Mesendoderm (in vitro differentiated cells): ENCODE results near the gene WNK4.
A peak's percentile ranks its signal among the peaks of the same experiment; 100 is the strongest.

Source experiments
- DNase-seq: peaks from one replicate; pipeline ENCODE4 v3.0.0; 2013
- H2AK5ac ChIP-seq: 2 replicates; pipeline ENCODE4 v1.6.1; 2013; ENCODE audit warnings: low read length, inconsistent platforms
- H2BK120ac ChIP-seq: 2 replicates; pipeline ENCODE4 v1.6.1; 2013; ENCODE audit warnings: low read depth, mild to moderate bottlenecking, low read length, moderate library complexity, mixed read lengths
- H2BK15ac ChIP-seq: replicated peaks from 2 replicates; pipeline ENCODE4 v1.6.1; 2013; ENCODE audit warnings: low read depth, mild to moderate bottlenecking, moderate library complexity
- H2BK5ac ChIP-seq: 2 replicates; pipeline ENCODE4 v1.6.1; 2013; ENCODE audit warnings: low read length, inconsistent platforms
- H3K18ac ChIP-seq: 2 replicates; pipeline ENCODE4 v1.6.1; 2013; ENCODE audit warnings: mild to moderate bottlenecking, low read length, mixed read lengths
- H3K23ac ChIP-seq: one replicate; pipeline ENCODE4 v1.6.1; 2013; ENCODE audit warnings: low read length
- H3K27ac ChIP-seq: 2 replicates; pipeline ENCODE4 v1.5.1; 2013; ENCODE audit warnings: low read depth, mild to moderate bottlenecking, inconsistent platforms, low read length, moderate library complexity
- H3K27me3 ChIP-seq: 2 replicates; pipeline ENCODE4 v1.6.1; 2013; ENCODE audit warnings: low read length, control low read depth, mild to moderate bottlenecking, inconsistent platforms; ENCODE audit not compliant: insufficient read depth, poor library complexity
- H3K36me3 ChIP-seq: 2 replicates; pipeline ENCODE4 v1.6.1; 2013; ENCODE audit warnings: low read length, inconsistent platforms; ENCODE audit not compliant: control insufficient read depth, insufficient read depth
- H3K4ac ChIP-seq: one replicate; pipeline ENCODE4 v1.6.1; 2013; ENCODE audit warnings: low read depth, mild to moderate bottlenecking, low read length, moderate library complexity
- H3K4me1 ChIP-seq: 2 replicates; pipeline ENCODE4 v1.6.1; 2013; ENCODE audit warnings: low read depth, low read length, inconsistent platforms; ENCODE audit not compliant: control insufficient read depth
- H3K4me2 ChIP-seq: 2 replicates; pipeline ENCODE4 v1.6.1; 2013; ENCODE audit warnings: low read length
- H3K4me3 ChIP-seq: 2 replicates; pipeline ENCODE4 v1.5.1; 2013; ENCODE audit warnings: mild to moderate bottlenecking, low read length
- H3K56ac ChIP-seq: one replicate; pipeline ENCODE4 v1.6.1; 2013; ENCODE audit warnings: low read length
- H3K79me1 ChIP-seq: 2 replicates; pipeline ENCODE4 v1.6.1; 2013; ENCODE audit warnings: low read length, inconsistent platforms
- H3K79me2 ChIP-seq: 2 replicates; pipeline ENCODE4 v1.6.1; 2013; ENCODE audit warnings: mild to moderate bottlenecking, low read length; ENCODE audit not compliant: control insufficient read depth, insufficient read depth
- H3K9ac ChIP-seq: 2 replicates; pipeline ENCODE4 v1.6.1; 2013; ENCODE audit warnings: low read length, inconsistent platforms
- H4K5ac ChIP-seq: one replicate; pipeline ENCODE4 v1.6.1; 2013; ENCODE audit warnings: low read length
- H4K8ac ChIP-seq: one replicate; pipeline ENCODE4 v1.6.1; 2013; ENCODE audit warnings: low read depth, mild to moderate bottlenecking, control low read depth, low read length, moderate library complexity
- WGBS: extraction: QIAGEN DNeasy Blood & Tissue Kit; methylation state at CpG from one replicate; pipeline ENCODE4 v1.1.7; 2013; ENCODE audit warnings: low lambda C conversion rate, missing lambda C conversion rate; ENCODE audit not compliant: insufficient coverage; ENCODE audit errors: extremely low coverage; 5-methylcytosine and 5-hydroxymethylcytosine counted together

The WNK4 gene

GRCh38 chr17:42781639-42782165, 1.3 kb downstream of the WNK4 start:
- Histone ChIP-seq H3K56ac (no peak overlapping the region), H3K79me2 (no peaks in the 10 kb centered on the region), H3K36me3 (peaks cover 2% of the 10 kb centered on the region), H3K23ac (no peak overlapping the region), H3K27ac (no peak overlapping the region), H2BK120ac (no peak overlapping the region), H4K5ac (no peak overlapping the region), H3K9ac (no peak overlapping the region), H3K79me1 (no peaks in the 10 kb centered on the region), H3K4me1 (peaks cover 3% of the 10 kb centered on the region), H3K4me2 (no peak overlapping the region), H4K8ac (no peak overlapping the region), H3K18ac (no peak overlapping the region), H3K4me3 (no peak overlapping the region), H3K4ac (no peak overlapping the region), H2AK5ac (no peak overlapping the region), H3K27me3 (peaks cover 6% of the 10 kb centered on the region), H2BK15ac (no peak overlapping the region), H2BK5ac (no peak overlapping the region)
- WGBS, result no CpG with 5 or more reads among the region's 10 CpGs
- no peak for DNase-seq

GRCh38 chr17:42782166-42783061, 2.0 kb downstream of the WNK4 start:
- WGBS, result no CpG with 5 or more reads among the region's 29 CpGs
- Histone ChIP-seq H3K4me3 (no peak overlapping the region), H3K79me1 (no peaks in the 10 kb centered on the region)

GRCh38 chr17:42783062-42783790, 2.8 kb downstream of the WNK4 start:
- H2BK120ac ChIP-seq, result no peak overlapping the region

More at GRCh38 chr17:42782166-42783061, 2.0 kb downstream of the WNK4 start:
- Histone ChIP-seq H3K9ac (no peak overlapping the region), H2BK120ac (no peak overlapping the region), H3K18ac (no peak overlapping the region), H2AK5ac (no peak overlapping the region), H4K5ac (no peak overlapping the region), H3K79me2 (no peaks in the 10 kb centered on the region), H2BK5ac (no peak overlapping the region), H4K8ac (no peak overlapping the region), H3K4me1 (peaks cover 3% of the 10 kb centered on the region), H3K27ac (no peak overlapping the region), H3K56ac (no peak overlapping the region), H3K23ac (no peak overlapping the region), H3K4ac (no peak overlapping the region), H3K36me3 (peaks cover 2% of the 10 kb centered on the region), H3K27me3 (peaks cover 6% of the 10 kb centered on the region), H2BK15ac (no peak overlapping the region), H3K4me2 (no peak overlapping the region)
- DNase-seq, result no peak

GRCh38 chr17:42783791-42784138, 3.4 kb downstream of the WNK4 start:
- Histone ChIP-seq H3K4me1 (peaks cover 3% of the 10 kb centered on the region), H3K4me3 (no peak overlapping the region), H3K27ac (peak overlapping the region; percentile 6), H3K56ac (no peak overlapping the region), H3K9ac (no peak overlapping the region), H2BK15ac (no peak overlapping the region), H3K18ac (no peak overlapping the region), H3K4me2 (no peak overlapping the region), H3K27me3 (peaks cover 6% of the 10 kb centered on the region), H2BK5ac (no peak overlapping the region), H3K23ac (no peak overlapping the region), H3K36me3 (no peaks in the 10 kb centered on the region), H2BK120ac (no peak overlapping the region), H4K5ac (no peak overlapping the region), H4K8ac (no peak overlapping the region), H2AK5ac (no peak overlapping the region), H3K79me2 (no peaks in the 10 kb centered on the region), H3K79me1 (no peaks in the 10 kb centered on the region), H3K4ac (no peak overlapping the region)
- WGBS, result no CpG with 5 or more reads among the region's 22 CpGs
- no peak for DNase-seq

More at GRCh38 chr17:42783062-42783790, 2.8 kb downstream of the WNK4 start:
- Histone ChIP-seq H3K36me3 (peaks cover 2% of the 10 kb centered on the region), H3K4me1 (peaks cover 3% of the 10 kb centered on the region), H3K27me3 (peaks cover 6% of the 10 kb centered on the region), H3K4me3 (no peak overlapping the region), H3K56ac (no peak overlapping the region), H2BK5ac (no peak overlapping the region), H3K23ac (no peak overlapping the region), H3K79me1 (no peaks in the 10 kb centered on the region), H3K9ac (no peak overlapping the region), H3K4me2 (no peak overlapping the region), H2AK5ac (no peak overlapping the region), H4K8ac (no peak overlapping the region), H4K5ac (no peak overlapping the region), H3K18ac (no peak overlapping the region), H2BK15ac (no peak overlapping the region), H3K79me2 (no peaks in the 10 kb centered on the region), H3K27ac (peak overlapping the region; percentile 6), H3K4ac (no peak overlapping the region)
- no CpG with 5 or more reads among the region's 9 CpGs for WGBS
- peak; percentile 80 for DNase-seq

- Histone ChIP-seq H2BK5ac (no peak overlapping the region), H2BK120ac (no peak overlapping the region), H3K4me3 (no peak overlapping the region), H3K4me1 (peaks cover 3% of the 10 kb centered on the region), H3K18ac (no peak overlapping the region), H3K79me1 (no peaks in the 10 kb centered on the region), H3K56ac (no peak overlapping the region), H3K4me2 (no peak overlapping the region), H3K27me3 (peaks cover 6% of the 10 kb centered on the region), H3K9ac (no peak overlapping the region), H3K36me3 (no peaks in the 10 kb centered on the region), H2AK5ac (no peak overlapping the region), H2BK15ac (no peak overlapping the region), H4K5ac (no peak overlapping the region), H3K4ac (no peak overlapping the region), H3K27ac (no peak overlapping the region), H3K23ac (no peak overlapping the region), H3K79me2 (no peaks in the 10 kb centered on the region), H4K8ac (no peak overlapping the region)
- WGBS, result no CpG with 5 or more reads among the region's 25 CpGs
- no peak for DNase-seq
These were observed 4.0 kb downstream of the WNK4 start for GRCh38 chr17:42784409-42784808.
